H54 (cell line): Measurements from ENCODE around the gene DPH3.
A peak's percentile ranks its signal among the peaks of the same experiment; 100 is the strongest.

Source experiments
- DNase-seq: peaks from one replicate; pipeline ENCODE4 v3.0.0; 2011; ENCODE audit warnings: low spot score, mixed read lengths; ENCODE audit not compliant: insufficient read length
- FAIRE-seq: peaks from 3 replicates; lab custom pipeline; 2011; peaks lifted over from hg19 to GRCh38; lab: Jason Lieb, UNC
- POLR2A ChIP-seq: IDR thresholded peaks from 2 replicates; pipeline ENCODE4 v1.6.1; 2011; ENCODE audit warnings: low read depth, mild to moderate bottlenecking, low read length

The DPH3 gene

GRCh38 chr3:16300881-16301359 is 36.2 kb upstream of the DPH3 start:
- FAIRE-seq: no peak
- no peak for DNase-seq
- no peak for TF ChIP-seq POLR2A

- no peak for DNase-seq
- TF ChIP-seq POLR2A: no peak
- no peak for FAIRE-seq
Observed at GRCh38 chr3:16300307-16300706, 35.6 kb upstream of the DPH3 start.

- no peak for TF ChIP-seq POLR2A
- FAIRE-seq: no peak
- no peak for DNase-seq
Observed at GRCh38 chr3:16299746-16300145, 35.0 kb upstream of the DPH3 start.

- no peak for FAIRE-seq
- TF ChIP-seq POLR2A: no peak
- DNase-seq: no peak
Observed at GRCh38 chr3:16298891-16299290, 34.1 kb upstream of the DPH3 start.

GRCh38 chr3:16297997-16298885 is 33.5 kb upstream of the DPH3 start:
- no peak for TF ChIP-seq POLR2A
- no peak for FAIRE-seq
- no peak for DNase-seq

GRCh38 chr3:16295298-16295890 is 30.7 kb upstream of the DPH3 start:
- no peak for TF ChIP-seq POLR2A
- no peak for DNase-seq
- no peak for FAIRE-seq

GRCh38 chr3:16294844-16295243 is 30.1 kb upstream of the DPH3 start:
- TF ChIP-seq POLR2A: no peak
- DNase-seq (no peak), FAIRE-seq (no peak)

GRCh38 chr3:16290827-16291196 is 26.1 kb upstream of the DPH3 start:
- DNase-seq (no peak), FAIRE-seq (peak; percentile 45)
- TF ChIP-seq POLR2A: no peak

- peak; percentile 45 for FAIRE-seq
- DNase-seq: no peak
- TF ChIP-seq POLR2A: no peak
Observed at GRCh38 chr3:16290007-16290826, 25.5 kb upstream of the DPH3 start.

GRCh38 chr3:16289144-16289889 is 24.6 kb upstream of the DPH3 start:
- no peak for TF ChIP-seq POLR2A
- FAIRE-seq (no peak), DNase-seq (no peak)

GRCh38 chr3:16288664-16289063 is 23.9 kb upstream of the DPH3 start:
- no peak for TF ChIP-seq POLR2A
- DNase-seq (no peak), FAIRE-seq (no peak)

- FAIRE-seq (no peak), DNase-seq (no peak)
- no peak for TF ChIP-seq POLR2A
Observed at GRCh38 chr3:16286751-16287543, 22.2 kb upstream of the DPH3 start.
